Ammon's horn (tissue), 1 donor: ENCODE results near the gene POU2F3.

Experiments
- DNase-seq: peaks from one replicate; pipeline ENCODE4 v3.0.0-alpha.2; 2016; ENCODE audit warnings: low spot score

POU2F3 gene

DNA sequence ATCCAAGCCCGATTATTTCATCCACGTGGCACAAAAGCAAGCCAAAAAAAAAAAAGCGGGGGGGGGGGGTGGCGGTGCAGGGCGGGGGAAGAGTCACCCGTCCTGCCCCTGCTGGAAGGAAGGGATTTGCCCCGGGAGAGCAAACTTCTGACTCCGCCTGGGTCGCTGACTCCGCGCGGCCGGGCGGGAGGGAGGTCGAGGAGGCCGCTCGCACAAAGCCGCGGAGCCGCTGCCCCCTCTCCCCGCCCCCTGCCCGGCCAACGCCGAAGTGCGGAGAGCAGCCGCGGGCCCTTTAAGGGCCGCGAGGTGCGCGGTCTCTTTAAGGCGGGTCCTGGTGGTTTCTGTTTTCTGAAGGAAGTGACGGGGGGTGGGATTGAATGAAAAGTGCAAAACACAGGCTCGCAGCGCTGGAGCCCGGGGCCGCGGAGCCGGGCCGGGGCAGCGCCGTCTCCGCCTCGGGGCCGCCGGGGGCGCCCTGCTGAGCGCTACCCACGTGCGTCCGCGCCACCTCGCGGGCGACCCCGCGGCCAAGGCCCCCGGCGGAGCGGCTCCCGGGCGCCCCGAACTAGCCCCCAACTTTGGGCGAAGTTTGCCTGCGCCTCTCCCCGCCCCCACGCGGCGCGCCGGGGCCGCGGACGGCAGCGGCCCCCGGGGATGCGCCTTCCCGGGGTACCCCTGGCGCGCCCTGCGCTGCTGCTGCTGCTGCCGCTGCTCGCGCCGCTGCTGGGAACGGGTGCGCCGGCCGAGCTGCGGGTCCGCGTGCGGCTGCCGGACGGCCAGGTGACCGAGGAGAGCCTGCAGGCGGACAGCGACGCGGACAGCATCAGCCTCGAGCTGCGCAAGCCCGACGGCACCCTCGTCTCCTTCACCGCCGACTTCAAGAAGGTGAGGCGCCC, 29.1 kb upstream of the POU2F3 start, which contains the start of gene OAF:
Gene OAF (plus strand): TSS at position 407 of the 896 bp plus-strand sequence. CDS start 248 bp downstream, at position 655.
- peak; percentile 76 for DNase-seq

DNA sequence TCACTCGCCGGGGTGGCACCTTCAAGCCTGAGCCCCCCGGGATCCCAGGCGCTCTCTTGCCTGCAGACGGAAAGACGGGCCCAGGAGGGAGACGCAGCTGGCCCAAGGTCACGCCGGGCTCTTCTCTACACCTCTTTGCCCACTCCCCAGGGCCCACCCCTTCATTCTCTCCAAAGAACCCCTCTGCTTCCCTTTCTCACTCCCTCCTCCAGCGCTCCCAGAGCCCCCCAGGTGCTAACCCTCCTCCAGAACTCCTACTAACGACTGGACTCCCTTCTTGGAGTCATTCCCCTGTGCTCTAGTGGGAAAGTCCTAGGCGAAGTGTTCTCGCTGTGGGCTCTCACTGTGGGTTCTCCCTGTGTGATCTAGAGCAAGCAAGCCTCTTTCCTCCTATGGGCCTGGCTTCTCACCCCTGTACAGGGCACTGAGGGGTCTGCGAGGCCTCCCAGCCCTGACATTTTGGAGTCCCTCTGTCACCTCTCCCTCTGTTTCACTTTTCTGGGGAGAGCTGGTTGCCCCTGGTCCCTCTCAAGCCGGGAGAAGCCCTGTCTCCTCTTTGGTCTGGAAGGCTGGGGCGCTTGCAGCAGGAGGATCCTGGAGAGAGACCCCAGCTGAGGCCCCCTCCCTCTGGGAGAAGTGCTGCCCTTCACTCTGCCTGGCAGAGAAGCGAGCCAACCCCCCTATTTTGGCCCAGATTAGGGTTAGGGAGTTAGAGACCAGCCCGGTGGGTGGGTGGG, 28.2 kb upstream of the POU2F3 start:
- no peak for DNase-seq

DNA sequence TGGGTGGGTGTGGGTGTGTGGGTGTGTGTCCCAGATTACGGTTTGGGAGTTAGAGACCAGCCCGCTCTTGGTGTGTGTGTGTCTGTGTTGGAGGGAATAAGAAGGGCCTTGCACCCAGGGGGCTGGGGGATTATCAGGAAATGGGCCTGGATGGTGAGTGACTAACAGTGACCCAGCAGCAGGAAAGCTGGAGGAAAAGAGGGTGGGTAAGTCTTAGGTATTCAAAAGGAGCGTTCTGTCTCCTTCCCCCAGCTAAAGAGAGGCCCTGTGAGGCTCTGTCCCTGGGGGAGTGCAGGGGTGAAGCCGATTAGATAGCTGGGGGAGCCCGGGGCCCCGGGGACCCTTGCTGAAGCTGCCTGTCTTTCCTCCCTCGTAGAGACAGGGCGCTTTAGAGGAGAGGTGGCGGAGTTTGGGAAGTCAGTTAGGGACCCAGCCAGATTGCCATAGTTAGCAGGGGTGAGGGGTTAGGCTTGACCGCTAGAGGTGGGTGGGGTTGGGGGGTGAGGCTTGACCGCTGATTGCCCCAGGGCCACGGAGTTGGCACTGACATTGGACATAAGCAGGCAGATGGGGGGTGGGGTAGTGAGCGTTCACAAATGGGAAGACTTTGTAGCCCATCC, 27.6 kb upstream of the POU2F3 start:
- no peak for DNase-seq

DNA sequence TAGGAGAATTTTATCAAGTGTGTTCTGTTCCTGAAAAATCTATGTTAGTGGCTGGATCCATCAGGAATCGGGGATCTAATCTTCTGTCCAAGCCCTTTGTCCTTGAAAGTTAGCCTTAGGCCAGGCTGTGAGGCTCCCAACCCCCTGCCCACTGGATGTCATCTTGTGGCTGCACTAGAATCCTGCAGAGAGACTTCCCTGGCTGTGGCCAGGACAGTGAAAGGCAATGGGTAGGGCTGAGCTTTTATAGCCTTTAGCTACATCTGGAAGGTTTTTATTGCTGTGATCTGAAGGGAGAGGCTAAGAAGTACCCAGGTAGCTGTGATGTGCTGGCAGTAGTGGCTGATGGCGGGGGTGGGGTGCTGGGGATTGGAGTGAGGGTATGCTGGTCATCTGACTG, 27.0 kb upstream of the POU2F3 start:
- no peak for DNase-seq

DNA sequence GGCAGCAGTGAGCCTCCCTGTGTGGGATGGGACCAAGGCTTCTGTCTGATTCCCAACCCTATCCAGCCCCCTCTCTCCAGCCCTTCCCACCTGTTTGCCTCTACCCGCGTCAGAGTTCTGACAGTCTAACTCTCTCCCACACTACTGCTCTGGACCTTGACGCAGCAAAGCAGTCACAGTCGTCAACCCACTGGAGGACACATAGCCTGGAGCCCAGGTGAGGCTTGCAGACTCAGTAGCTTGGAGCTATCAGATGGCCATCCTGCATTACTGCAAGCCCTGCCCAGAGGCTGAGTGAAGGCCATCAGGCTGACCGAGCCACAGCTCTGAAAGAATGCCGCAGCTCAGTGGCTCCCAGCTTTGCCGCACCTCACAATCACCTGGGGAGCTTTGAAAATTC, 25.4 kb upstream of the POU2F3 start:
- DNase-seq, result no peak

DNA sequence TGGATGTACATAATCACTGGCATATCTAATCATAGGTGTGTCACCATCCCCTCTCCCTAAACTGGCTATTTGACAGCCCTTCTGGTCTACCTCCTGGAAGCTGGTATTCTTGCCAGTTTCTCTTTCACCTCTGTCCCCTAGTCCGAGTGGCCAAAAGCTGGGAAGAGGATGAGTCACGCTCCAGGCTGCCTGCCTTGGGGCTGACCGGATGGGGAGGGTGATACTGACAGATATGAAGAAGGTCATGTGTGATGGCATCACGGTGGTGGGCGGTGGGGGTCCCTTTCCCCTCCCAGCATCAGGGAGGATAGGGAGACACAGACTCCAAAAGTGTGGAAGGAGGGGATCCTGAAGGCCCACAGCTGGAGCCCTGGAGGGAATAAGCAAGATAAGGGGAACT, 24.3 kb upstream of the POU2F3 start:
- no peak for DNase-seq

DNA sequence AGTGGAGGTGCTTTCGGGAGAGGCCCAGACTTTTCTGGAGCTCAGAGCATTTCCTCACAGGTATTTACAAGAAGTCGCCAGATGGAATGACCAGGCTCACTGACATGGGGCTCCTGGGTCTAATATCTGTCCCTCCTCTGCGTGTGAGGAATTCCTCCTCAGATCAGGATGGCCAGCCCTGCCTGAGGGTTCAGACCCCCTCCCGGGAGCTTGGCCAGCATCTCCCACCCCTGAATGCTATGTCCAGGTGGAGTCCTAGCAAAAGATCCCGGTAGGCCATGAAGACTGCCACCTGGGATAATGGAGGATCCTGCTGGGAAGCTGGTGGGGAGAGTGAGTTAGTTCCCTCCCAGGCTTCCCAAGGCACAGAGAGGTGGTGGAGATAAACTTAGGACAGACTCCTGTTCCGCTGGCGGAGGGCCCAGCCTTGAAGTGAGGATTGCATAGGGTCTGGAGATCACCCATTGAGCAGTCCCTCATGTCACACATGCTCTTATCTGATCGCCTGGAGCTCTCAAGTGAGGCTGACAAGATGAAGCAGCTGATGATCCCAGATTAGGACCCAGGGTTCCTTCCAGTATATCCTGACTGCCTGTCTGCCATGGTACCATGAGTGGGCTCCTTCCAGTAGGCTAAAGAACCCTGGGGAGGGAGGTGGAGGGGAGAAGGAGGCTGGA, 23.4 kb upstream of the POU2F3 start:
- no peak for DNase-seq

DNA sequence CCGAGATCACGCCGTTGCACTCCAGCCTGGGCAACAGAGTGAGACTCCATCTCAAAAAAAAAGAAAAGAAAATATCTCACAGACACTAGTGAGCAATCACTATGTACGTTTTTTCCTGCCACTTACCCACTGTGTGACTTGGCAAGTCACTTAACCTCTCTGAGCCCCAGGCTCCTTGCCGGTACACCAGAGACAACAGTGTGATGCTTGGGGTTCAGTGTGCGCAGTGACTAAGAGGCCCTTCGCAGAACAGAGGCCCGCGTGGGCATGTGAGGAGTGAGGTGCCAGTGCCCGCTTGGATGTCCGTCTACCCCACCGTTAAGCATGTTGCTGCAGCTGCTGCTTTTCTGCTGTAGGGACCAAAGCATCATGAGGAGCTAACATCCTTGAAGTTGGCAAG, 22.4 kb upstream of the POU2F3 start:
- DNase-seq, result no peak

DNA sequence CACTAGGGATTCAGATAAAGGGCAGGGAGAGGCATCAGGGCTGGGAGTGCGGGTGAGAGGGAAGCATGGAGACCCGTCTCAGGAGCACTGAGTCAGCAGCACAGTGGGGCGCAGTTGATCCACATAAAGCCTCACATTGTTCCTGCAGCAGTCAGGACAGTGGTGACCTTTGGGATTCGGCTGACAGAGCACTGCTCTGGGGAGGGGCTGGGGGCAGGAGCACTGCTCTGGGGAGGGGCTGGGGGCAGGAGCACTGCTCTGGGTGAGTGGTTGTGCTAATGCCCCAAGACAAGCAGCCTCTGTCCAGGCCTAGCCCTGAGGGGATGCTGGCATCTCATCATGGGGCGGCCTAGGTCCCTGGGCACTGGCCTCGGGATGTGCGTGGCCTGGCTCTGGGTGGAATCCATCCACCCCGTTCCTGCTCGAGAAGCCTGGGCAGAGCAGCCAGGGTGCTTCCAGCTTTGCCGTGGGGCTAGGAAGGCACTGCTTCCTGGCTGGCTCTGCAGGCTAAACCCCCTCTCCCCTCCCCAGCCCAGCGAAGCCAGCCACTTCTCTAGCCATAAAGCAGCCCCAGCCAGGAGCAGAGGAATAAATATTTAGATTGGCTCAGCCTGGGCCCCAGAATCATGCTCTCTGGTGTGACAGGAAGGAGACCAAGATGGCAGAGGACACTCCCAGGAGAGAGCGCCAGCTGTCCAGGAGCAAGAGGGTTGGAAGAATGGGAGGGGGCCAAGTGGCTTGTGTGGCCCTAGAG, 21.8 kb upstream of the POU2F3 start:
- peak; percentile 87 for DNase-seq

DNA sequence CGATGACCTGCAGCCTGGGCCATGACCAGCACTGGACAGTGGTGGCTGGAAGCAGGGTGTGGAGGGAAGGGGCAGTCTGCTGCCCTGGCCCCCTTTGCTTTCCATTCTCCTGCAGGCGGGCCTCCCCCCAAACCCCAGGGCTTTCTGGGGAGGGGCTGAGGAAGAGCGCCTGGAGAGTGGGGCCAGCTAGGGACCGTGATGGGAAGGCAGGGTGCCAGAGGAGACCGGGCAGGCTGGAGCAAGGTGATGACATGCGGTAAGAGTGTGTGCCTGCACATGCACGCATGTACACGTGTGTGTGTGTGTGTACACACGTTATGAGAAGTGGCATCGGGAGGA, 21.3 kb upstream of the POU2F3 start:
- no peak for DNase-seq

DNA sequence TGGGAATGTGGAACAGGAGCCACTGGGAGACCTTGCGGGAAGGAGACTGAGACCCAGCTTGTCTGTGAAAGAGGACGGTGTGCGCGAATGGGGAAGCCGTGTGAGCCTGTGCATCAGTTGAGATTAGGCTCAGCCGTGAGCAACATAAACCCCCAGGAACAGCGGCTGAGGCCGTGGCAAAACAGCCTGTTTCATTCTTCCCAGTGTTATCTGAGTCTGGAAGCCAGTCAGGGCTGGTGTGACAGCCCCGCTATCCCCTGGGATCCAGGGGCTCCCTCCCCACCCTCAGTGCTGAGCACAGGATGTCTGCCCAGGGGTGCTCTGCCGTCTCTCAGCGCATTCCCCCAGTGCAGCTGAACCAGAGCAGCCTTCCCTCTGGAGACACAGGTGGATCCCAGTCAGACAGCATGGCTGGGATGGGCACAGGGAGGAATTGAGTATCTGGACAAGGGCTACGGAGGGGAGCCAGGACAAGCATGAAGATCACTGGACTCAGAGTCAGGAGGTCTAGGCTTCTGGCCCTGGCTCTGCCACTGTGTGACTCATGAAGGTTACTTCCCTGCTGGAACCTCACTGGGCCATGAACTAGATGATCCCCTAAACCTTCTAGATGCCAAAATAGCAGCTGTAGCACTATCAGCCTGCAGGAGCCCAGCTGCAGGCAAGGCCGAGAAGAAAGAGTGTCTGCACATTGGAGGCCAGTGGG, 20.6 kb upstream of the POU2F3 start:
- no peak for DNase-seq

DNA sequence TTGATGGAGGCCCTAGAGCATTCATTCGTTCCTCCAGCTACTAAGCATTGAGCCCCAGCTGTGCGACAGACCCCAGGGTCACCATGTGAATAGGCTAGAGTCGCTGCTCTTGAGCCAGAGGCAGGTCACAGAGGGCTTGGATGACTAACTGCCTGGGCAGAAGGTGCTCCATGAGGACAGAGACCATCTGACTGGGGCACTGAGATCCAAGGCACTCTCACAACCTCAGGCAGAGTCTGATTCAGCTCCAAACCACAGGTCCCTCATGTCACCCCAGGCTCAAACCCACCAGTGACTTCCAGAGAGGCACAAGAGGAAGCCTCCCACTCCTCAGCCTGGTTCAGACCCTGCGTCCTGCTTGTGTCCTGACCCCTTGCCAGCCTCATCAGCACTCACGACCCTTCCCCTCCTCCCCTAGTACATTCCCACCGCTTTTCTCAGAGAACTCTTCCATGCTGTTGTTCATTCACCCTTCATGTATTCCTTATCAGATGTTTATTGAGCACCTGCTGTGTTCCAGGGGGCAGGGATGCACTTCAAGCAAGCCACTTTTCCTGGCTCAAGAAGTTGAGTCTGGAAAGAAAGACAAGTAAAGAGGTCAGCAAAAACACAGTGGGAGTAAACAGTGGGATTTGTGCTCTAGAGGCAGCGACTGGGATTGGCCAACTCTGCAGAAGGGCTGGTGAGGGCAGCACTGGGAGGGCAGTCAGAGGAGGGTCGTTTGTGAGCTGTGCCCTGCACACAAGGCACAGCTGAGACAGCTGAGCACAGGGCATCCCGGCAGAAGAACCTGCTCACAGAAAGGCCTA, 19.8 kb upstream of the POU2F3 start:
- DNase-seq, result no peak

DNA sequence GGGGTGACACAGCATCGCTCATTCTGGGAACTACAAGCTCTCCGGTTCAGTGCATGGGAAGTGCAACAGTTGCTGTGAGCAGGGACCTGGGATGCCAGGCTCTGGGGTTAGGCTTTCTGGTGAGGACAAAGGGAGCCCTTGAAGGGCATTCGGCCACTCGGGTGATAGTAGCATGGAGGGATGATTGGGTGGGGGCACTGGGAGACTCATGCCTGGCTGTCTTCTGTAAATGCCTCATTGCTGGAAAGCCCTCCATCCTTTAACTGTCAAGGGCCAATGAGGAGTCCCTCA, 19.2 kb upstream of the POU2F3 start:
- no peak for DNase-seq

DNA sequence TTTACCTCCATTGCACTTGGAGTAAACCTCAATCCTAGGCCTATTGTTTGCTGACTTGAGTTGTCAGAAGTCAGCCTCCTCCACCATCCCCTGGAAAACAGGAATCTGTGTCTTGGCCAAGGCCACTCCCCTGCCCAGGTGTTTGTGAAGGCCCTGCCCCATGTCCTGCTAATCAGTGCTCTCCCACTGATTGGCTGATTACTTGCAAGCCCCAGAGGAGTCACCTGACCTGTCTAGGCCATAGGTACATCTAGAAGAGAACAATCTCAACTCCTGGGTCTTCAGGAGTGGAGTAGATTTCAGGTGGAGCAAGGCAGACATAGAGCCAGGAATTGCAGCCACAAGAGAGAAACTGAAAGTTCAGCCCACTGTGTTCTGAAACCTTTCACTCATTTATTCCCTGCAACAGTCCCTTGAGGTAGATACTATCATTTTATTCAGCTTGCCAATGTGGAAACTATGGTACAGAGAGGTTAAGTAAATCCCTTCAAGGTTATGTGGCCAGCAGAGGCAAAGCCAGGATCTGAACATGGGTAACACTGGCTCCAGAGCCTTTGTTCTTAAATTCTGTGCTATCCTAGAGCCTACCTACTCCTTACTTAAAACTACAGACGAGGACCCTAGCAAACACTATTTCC, 18.7 kb upstream of the POU2F3 start:
- no peak for DNase-seq

DNA sequence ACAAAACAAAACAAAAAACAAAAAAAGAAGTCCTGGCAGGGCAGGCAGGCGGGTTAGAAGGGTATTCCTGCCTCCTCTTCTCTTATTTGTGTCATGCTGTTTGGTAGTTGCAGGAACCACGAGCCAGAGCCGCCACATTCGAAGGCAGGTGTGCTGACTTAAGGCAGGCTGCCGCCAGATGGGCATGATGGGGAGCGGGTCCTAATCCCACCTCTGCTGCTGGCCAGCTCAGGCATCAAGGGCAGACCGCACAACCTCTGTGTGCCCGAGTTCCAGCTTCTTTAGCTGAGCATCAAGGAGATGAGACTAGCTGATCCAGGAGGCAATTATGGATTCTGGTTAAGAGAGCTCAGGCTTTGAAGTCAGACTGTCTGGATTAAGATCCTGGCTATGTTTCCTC, 17.0 kb upstream of the POU2F3 start:
- no peak for DNase-seq

DNA sequence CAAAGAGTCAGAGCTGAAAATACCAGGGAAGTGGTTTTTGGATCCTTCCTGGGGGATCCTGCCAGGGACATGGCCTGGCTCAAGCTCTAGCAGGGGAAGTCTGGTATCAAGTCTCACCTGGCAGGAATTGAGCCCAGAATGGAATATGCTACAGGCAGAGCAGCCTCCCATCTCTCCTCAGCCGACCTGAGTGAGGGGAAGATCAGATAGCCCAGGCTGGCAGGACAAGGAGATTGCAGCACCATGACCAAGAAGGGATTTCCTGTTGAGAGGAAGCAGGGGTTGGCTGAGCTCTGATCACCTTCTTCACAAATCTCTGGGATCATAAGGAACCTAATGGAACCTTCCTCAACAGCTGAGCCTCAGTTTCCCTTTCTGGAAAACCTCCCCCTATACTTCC, 16.1 kb upstream of the POU2F3 start:
- no peak for DNase-seq

DNA sequence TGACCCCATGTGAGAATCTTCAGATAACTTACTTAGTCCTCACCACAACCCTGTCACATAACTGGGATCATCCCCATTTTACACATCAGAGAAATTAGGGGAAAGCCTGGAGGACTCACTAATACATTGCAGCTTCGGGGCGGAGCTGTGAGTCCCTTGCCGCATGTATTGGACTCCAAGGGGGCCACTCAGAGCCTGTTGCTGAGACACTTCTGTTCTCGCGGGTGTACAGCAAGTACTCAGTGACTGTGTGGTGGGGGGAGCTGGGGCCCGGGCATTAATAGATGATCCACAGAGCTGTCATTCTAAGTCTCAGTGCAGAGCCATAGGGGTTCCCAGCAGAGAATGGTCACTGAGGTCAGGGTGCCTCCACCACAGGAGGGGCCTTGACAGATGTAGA, 15.6 kb upstream of the POU2F3 start:
- no peak for DNase-seq

DNA sequence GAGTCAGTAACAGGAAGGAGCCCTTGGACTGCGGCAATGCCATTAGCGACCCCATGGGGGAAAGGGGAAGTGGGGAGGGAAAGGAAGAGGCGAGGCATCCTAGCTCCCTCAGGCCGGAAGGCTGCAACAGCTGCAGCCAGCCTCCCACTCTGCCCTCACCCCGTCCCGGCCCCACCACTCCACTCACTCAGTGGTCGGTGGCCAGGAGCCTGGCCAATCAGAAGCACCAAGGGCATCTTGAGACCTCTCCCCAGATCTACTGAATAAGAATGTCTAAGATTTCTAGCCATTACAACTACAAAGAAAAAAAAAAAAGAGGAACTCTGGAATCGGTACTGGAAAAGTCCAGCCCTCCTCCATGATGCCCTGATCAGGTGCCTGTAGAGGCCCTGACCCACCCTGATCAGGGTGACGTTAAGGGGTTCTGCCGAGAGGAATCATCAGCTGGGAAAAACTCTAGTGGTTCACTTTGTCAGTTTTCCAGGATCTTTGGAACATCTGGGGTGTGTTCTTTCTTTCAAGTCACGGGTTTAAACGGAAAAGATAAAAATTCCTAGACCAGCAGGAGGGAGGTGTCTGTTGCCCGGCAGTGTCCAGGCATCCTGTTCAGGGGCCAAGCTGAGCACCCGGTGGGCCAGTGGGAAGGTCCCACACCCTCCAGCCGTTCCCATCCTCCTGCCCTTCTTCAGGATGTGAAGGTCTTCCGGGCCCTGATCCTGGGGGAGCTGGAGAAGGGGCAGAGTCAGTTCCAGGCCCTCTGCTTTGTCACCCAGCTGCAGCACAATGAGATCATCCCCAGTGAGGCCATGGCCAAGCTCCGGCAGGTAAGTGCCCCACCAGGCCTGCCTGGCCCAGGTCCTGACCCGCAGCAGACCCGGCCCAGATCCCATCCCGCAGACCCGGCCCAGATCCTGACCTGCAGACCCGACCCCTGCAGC, 14.7 kb upstream of the POU2F3 start:
- no peak for DNase-seq

DNA sequence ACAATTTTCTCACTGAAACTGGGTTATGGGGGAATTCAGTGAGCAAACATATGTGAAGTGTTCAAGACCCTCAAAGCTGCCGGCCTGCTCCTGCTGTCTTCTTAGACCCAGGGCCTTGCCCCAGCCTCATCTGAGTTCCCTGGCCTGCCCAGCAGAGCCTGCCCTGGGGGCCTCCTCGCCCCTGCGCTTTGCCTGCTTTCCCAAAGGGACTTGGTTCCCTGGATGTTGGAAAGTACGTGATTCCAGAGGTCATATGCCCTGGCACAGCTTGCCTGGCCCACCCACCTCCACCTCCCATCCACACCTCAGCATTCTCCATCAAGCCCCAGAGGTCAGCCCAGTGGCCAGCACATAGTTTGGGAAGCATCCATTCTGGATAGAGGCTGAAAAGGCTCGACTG, 13.7 kb upstream of the POU2F3 start:
- no peak for DNase-seq
